NCI-H146 (cell line): ENCODE results near the gene SLC35D3.

Source experiments
- DNase-seq: peaks from one replicate; lab custom pipeline; 2025; lab: John Stamatoyannopoulos, UW

SLC35D3 gene

DNA sequence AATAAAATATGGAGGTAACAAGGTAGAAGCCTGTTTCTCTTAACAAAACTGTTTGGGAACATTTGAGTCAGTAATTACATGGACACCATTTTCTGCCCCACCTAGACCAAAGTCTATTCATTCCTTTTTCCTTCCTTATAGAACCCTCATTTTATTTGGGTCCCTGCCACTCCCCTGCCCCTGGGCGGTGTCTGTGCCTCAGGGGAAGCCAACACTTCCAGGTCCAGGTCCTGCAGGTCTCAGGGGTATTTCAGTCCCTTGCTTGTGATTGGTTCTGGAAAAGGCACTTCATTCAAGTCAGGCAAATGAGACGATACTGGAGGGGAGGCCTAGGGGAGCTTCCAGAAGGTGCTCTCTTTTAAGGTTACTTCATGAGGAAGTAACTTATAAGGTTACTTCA, 42.3 kb downstream of the SLC35D3 start:
- DNase-seq: peak; percentile 41

DNA sequence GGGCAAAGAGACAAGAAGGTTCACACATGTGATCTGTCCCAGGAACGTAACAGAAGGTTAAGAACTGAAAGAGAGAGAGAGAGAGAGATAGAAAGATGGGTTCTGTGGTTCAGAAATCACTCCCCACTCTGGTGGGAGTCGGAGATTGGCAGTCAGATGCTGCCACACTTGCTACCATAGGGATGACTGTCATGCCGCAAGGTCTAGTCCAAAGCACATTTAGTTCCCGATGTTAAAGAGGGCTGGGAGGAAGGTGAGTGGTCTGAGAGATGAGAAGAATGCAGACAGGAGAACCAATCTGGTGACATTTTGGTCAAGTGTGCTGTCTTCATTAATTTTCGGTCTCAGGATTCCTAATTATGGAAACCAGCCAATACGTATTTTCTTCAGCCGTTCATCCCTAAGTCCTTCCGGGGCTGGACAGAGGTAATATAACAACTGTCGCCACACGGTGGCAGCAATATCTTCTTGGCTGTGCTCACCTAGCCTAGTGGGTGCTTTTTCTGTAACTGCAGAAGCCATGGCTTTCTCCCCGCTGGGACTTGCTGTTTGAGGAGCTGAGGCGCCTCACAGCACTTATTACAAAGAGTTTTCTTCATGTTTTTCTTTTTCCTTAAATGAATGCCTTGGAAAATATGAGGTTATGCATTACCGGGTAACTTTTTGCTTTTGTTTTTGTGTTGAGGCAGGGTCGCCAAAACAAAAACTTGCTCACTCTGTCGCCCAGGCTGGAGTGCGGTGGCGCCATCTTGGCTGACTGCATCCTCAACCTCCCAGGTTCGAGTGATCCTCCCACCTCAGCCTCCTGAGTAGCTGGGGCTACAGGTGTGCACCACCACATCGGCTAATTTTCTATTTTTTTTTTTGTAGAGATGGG, 46.0 kb downstream of the SLC35D3 start:
- DNase-seq: peak; percentile 98

DNA sequence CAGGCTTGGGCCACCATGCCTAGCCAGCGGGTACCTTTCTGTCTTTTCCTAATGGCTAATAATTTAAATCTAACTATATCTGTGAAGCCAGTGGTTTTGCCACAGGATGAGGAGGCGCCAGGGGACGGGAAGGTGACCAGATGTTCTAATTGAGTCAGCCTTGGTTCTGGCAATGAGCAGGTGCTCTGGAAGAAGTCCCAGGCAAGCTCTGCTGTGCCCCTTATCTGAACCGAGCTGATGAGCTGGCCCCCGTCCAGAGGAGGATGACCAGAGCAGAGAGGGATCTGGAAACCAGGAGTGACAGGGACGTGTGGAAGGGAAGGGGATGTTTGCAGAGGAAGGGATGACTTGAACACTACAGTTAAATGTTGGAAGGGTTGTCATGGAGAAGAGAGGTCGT, 46.7 kb downstream of the SLC35D3 start:
- DNase-seq: peak; percentile 95

DNA sequence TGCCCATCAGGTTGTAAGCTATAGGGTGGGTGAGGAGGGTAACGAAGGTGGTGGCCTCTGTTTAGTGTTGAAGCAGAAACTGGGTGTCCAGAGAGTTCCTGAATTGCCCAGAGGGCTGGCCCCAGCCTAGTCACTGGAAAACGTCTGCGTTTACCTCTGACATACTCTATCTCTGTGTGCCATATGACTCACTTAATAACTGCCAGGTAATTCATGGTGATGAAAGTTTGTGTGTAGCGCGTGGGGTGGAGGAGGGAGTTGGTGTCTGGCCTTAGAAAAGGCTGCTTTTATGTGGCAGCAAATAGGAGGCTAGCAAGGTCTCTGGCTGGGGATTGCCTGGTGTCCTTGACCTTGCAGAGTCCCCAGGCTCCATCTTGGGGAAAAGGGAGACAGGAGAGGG, 47.3 kb downstream of the SLC35D3 start:
- DNase-seq: peak; percentile 90

DNA sequence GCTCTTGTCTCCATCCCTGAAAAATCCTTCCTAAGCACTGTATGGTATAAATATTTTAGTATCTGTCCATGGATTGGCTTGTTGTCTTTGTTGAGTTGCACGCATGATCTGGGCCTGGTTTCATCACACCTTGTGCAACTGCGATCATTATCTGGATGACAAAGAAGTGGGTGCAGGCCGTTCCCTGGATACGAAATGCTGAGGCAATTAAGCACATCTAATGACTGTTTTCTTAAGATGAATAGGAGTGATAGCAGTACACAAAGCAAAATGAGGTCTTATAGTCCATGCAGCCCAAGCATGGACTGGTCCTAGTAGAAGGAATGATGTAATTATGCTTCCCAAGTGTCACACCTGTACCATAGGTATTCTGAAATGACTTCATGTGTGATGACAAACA, 47.8 kb downstream of the SLC35D3 start:
- DNase-seq: peak; percentile 100

DNA sequence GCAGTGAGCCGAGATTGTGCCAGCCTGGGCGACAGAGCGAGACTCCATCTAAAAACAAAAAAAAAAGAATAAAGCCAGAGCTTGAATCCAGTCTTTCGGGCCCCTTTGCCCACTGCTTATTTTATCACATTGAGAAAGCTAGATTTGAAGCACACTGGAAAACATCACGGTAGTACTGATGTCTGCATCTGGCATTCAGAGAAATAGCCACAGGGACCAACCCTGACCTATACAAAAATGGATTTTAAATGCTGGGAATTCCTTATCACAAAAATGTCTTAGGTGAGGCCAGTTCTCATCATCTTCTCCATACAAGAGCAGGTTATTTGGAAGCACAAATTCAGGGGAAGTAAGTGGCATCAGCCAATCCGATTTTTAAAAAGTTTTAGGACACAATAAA, 49.5 kb downstream of the SLC35D3 start:
- no peak for DNase-seq

DNA sequence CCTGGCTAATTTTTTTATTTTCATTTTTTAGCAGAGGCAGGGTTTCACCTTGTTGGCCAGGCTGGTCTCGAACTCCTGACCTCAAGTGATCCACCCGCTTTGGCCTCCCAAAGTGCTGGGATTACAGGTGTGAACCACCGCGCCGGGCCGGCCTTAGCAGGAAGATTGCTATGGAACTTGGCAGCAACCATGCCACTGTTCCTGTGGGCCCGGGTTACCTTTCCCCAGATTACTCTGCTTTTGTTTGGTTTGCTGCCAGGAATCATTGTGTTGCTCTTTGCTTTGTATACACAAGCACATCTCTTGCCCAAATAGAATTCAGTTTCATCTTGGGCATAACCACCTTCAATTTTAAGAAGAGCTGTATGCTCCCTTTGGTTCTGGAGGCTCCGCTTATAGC, 51.7 kb downstream of the SLC35D3 start:
- peak; percentile 25 for DNase-seq
